ENCODE data around the gene DRC3. TPM values are rescaled to one million over a fixed set of nuclear protein-coding genes. Genes with fewer than 3 reads are reported as not detected.
"Not testable (repeated sequence)": the region's sequence is repeated elsewhere in the genome, so short reads cannot be mapped to it uniquely, and the experiment has no call there.

DRC3 gene
- total RNA-seq, 2 experiments from 2014 or later, result 0.40 to 0.64 TPM

DNA sequence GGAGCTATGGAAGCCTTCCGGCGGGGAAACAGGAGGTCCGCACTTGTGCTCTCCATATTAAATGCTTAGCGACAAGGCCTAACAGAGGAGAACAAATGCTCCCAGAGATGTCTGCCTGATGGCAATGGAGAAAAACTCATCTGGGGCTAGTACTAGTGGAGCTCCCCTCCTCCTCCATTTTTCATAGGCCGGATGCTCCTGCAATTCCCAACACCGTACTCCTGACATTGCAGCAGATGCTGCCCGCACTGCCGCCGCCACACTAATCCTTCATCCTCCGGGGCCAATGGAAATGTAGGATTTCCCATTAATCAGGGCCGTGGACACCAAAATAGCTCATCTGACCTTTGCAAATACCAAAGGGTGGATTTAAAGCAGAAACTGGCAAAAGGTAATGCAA, 27.9 kb upstream of the DRC3 start:
- Mint-ChIP-seq H3K4me1 (ENCODE audit: low read depth) (peaks cover 27% of the 10 kb centered on the region), H3K27me3 (ENCODE audit: low read depth) (no peaks in the 10 kb centered on the region), H3K27ac (no peak overlapping the region), H3K4me3 (no peak overlapping the region), H3K9me3 (no peaks in the 10 kb centered on the region), H3K36me3 (ENCODE audit: low read depth) (no peaks in the 10 kb centered on the region)
- intact Hi-C loops (cut with micrococcal nuclease), result no loop called here
- no peak for DNase-seq
- CTCF ChIA-PET, result interaction anchor here (1.1 to 1.8 kb wide), 2 partner anchors 12 to 15 kb away, joined by 6 to 8 read pairs; no protein-coding TSS in a partner anchor

DNA sequence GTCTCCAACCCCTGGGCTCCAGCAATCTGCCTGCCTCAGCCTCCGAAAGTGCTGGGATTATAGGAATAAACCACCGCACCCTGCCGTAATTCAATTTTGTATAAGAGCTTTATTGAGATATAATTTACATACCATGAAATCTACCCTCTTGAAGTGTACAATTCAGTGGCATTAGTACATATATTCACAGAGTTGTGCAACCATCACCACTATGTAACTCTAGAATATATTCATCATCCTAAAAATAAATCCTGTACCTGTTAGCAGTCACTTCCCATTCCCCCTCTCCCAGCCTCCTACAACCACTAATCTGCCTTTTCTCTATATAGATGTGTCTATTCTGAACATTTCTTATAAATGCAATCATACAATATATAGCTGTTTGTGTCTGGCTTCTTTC, 26.6 kb upstream of the DRC3 start:
- no peaks in the 10 kb centered on the region for H3K36me3 Mint-ChIP-seq (ENCODE audit: low read depth)
- no peak overlapping the region for H3K27ac Mint-ChIP-seq
- CTCF ChIA-PET, result interaction anchor here (1.3 to 1.5 kb wide), 2 partner anchors 27 to 55 kb away, joined by 4 to 6 read pairs; no protein-coding TSS in a partner anchor
- H3K4me1 Mint-ChIP-seq (ENCODE audit: low read depth), result peaks cover 27% of the 10 kb centered on the region
- H3K4me3 Mint-ChIP-seq, result no peak overlapping the region
- intact Hi-C loops (cut with micrococcal nuclease), result no loop called here
- H3K27me3 Mint-ChIP-seq (ENCODE audit: low read depth), result no peaks in the 10 kb centered on the region
- no peak for DNase-seq
- no peaks in the 10 kb centered on the region for H3K9me3 Mint-ChIP-seq

DNA sequence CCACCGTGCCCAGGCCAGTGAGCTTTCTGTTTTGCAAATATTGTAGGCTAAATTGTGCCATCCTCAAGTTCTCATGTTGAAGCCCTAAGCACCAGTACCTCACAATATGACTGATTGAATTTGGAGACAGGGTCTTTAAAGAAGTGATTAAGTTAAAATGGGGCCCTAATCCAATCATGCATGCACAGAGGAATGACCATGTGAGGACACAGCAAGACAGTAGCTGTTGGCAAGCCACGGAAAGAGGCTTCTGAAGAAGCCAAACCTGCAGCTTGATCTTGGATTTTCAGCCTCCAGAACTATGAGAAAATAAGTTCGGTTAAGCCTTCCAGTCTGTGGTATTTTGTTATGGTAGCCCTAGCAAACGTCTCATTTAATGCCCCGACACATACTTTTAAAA, 25.4 kb upstream of the DRC3 start:
- Mint-ChIP-seq H3K36me3 (ENCODE audit: low read depth) (no peaks in the 10 kb centered on the region), H3K27me3 (ENCODE audit: low read depth) (no peaks in the 10 kb centered on the region), H3K4me1 (ENCODE audit: low read depth) (peaks cover 29% of the 10 kb centered on the region), H3K4me3 (no peak overlapping the region), H3K9me3 (no peaks in the 10 kb centered on the region), H3K27ac (no peak overlapping the region)
- CTCF ChIA-PET, result interaction anchor here (0.7 to 1.5 kb wide), 4 partner anchors 28 to 100 kb away, joined by 3 to 6 read pairs (median 4); no protein-coding TSS in a partner anchor
- intact Hi-C loops (cut with micrococcal nuclease), result no loop called here
- DNase-seq, result no peak

DNA sequence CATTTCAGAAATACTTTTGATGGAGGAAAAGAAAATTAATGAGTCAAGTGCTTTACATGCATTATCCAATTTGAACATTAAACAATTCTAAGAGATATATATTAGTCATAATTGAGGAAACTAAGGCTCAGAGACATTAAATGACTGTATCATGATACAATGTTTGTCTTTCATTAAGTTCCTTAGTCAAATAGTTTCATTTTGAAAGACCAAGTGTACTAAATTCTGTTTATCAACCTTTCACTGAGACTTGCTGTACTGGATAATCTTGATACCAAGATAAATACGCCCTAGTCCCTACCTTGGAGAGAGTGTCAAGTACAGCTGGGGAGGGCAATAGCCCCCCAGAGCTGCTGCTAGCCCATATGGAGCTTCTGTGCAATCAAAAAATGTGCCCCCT, 24.7 kb upstream of the DRC3 start:
- H3K27ac Mint-ChIP-seq, result peak overlapping the region; percentile 50
- intact Hi-C loops (cut with micrococcal nuclease), result loop anchor here (1.0 kb wide), 1 partner anchor 10 kb away; no protein-coding TSS in a partner anchor
- H3K4me1 Mint-ChIP-seq (ENCODE audit: low read depth), result peaks cover 28% of the 10 kb centered on the region
- DNase-seq, result no peak
- no peaks in the 10 kb centered on the region for H3K9me3 Mint-ChIP-seq
- H3K4me3 Mint-ChIP-seq, result no peak overlapping the region
- CTCF ChIA-PET, result interaction anchor here (0.5 to 1.3 kb wide), 3 partner anchors 9 to 54 kb away, joined by 3 to 8 read pairs (median 3); partner anchors contain the start of gene DRC3
- no peaks in the 10 kb centered on the region for H3K36me3 Mint-ChIP-seq (ENCODE audit: low read depth)
- H3K27me3 Mint-ChIP-seq (ENCODE audit: low read depth), result no peaks in the 10 kb centered on the region

DNA sequence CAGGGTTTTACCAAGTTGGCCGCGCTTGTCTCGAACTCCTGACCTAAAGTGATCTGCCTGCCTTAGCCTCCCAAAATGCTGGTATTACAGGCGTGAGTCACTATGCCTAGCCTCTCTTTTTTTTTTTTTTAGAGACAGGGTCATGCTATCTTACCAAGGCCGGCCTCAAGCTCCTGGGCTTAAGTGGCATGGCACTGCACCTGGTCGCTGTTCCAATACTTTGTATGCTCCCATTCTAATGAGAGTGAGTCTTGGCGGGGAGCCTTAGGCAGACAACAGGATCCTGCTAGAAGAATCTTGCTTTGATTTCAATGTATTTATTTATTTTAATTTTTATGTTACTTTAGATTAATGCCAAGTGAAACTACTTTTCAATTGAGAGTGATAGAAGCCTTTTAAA, 22.3 kb upstream of the DRC3 start:
- H3K9me3 Mint-ChIP-seq, result no peaks in the 10 kb centered on the region

DNA sequence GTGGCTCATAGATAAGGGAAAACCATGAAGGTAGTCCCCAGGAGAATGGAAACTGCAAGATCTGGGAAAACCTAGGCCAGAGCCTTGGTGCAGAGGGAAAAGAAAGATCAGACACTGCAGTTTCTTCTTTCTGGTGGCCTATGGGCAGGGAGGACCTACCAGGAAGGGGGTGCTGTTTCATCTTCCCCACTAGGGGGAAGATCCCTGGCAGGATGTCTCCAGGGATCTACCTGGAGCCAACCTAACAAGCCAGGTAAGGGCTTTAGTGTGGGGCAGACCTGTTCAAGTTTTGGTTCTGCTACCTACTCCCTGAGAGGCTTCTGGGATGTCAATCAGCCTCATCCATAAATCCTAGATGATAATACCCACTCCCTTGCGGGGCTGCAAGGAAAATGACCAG, 21.9 kb upstream of the DRC3 start:
- CTCF ChIA-PET, result no interaction called here
- intact Hi-C loops (cut with micrococcal nuclease), result loop anchor here (10.0 kb wide), 1 partner anchor 314 kb away; the partner anchor contains the start of gene MIEF2
- Mint-ChIP-seq H3K27me3 (ENCODE audit: low read depth) (no peaks in the 10 kb centered on the region), H3K27ac (no peak overlapping the region), H3K36me3 (ENCODE audit: low read depth) (peaks cover 3% of the 10 kb centered on the region), H3K4me3 (no peak overlapping the region), H3K9me3 (no peaks in the 10 kb centered on the region), H3K4me1 (ENCODE audit: low read depth) (peaks cover 33% of the 10 kb centered on the region)
- no peak for DNase-seq

More for the DNA sequence above, 22.3 kb upstream of the DRC3 start:
- H3K27ac Mint-ChIP-seq, result no peak overlapping the region
- CTCF ChIA-PET, result no interaction called here
- no peak for DNase-seq
- H3K4me1 Mint-ChIP-seq (ENCODE audit: low read depth), result peaks cover 30% of the 10 kb centered on the region
- H3K36me3 Mint-ChIP-seq (ENCODE audit: low read depth), result peaks cover 2% of the 10 kb centered on the region
- H3K27me3 Mint-ChIP-seq (ENCODE audit: low read depth), result no peaks in the 10 kb centered on the region
- intact Hi-C loops (cut with micrococcal nuclease), result loop anchor here (10.0 kb wide), 1 partner anchor 314 kb away; the partner anchor contains the start of gene MIEF2
- no peak overlapping the region for H3K4me3 Mint-ChIP-seq

DNA sequence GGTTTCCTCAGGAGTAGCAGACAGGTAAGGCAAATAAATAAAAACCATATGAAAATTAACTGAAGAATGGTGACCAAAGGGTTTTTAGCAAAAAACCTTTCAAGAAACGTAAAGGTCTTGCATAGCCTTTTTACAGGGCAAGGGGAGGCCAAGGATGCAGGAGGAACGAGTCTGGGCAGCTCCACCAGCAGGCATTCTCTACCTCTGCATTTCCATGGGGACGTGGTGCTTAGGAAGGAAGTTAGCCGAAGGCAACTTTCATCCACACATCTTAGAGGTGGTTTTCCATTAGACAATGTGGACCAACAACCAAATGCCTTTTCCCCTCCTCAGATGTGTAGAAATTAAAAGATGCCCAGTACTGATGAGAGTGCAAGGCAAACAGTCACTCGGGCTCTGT, 21.1 kb upstream of the DRC3 start:
- CTCF ChIA-PET, result no interaction called here
- Mint-ChIP-seq H3K9me3 (no peaks in the 10 kb centered on the region), H3K27me3 (ENCODE audit: low read depth) (no peaks in the 10 kb centered on the region), H3K36me3 (ENCODE audit: low read depth) (peaks cover 5% of the 10 kb centered on the region), H3K4me3 (no peak overlapping the region), H3K4me1 (ENCODE audit: low read depth) (peaks cover 39% of the 10 kb centered on the region), H3K27ac (no peak overlapping the region)
- intact Hi-C loops (cut with micrococcal nuclease), result loop anchor here (10.0 kb wide), 1 partner anchor 313 kb away; the partner anchor contains the start of gene MIEF2
- DNase-seq, result no peak

DNA sequence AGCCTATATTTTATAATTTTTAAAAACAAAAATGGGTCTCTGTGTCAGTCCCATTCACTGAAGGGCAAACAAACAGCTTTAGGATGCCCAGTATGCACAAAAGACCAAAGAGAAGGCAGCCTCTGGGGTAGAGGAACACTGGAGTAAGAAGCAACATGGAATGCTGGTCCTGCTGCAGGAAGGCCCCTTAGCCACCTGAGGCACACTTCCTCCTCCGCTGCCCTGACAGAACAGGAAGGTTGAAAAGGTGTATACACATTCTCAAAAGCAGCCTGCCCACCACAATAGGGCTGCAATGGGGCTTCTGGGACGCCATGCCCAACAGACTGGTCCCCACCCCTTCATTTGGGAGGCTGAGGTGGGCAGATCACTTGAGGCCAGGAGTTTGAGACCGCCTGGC, 20.0 kb upstream of the DRC3 start:
- intact Hi-C loops (cut with micrococcal nuclease), result loop anchor here (10.0 kb wide), 1 partner anchor 312 kb away; the partner anchor contains the start of gene MIEF2
- DNase-seq, result no peak
- no peaks in the 10 kb centered on the region for H3K9me3 Mint-ChIP-seq
- H3K27ac Mint-ChIP-seq, result no peak overlapping the region
- no peaks in the 10 kb centered on the region for H3K27me3 Mint-ChIP-seq (ENCODE audit: low read depth)
- no peak overlapping the region for H3K4me3 Mint-ChIP-seq
- CTCF ChIA-PET, result interaction anchor here (1.0 kb wide), 1 partner anchor 33 kb away, joined by 3 read pairs; no protein-coding TSS in a partner anchor
- H3K36me3 Mint-ChIP-seq (ENCODE audit: low read depth), result peaks cover 5% of the 10 kb centered on the region
- peaks cover 41% of the 10 kb centered on the region for H3K4me1 Mint-ChIP-seq (ENCODE audit: low read depth)

DNA sequence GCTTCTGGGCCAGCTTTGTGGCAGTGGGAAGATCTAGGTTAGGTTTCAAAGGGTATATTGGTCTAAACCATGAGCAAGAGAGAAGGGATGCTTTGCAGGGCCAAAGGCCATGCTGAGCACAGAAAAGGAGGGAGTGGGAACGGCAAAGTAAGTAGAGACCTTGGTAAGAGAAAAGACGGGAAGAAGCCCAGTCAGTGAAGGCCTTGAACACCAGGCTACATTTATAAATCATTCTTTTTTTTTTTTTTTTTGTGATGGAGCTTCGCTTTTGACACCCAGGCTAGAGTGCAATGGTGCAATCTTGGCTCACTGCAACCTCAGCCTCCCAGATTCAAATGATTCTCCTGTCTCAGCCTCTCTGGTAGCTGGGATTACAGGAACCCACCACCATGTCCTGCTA, 18.6 kb upstream of the DRC3 start:
- peaks cover 5% of the 10 kb centered on the region for H3K36me3 Mint-ChIP-seq (ENCODE audit: low read depth)
- no peaks in the 10 kb centered on the region for H3K27me3 Mint-ChIP-seq (ENCODE audit: low read depth)
- H3K9me3 Mint-ChIP-seq, result no peaks in the 10 kb centered on the region
- intact Hi-C loops (cut with micrococcal nuclease), result loop anchor here (10.0 kb wide), 1 partner anchor 311 kb away; the partner anchor contains the start of gene MIEF2
- DNase-seq, result no peak
- no peak overlapping the region for H3K4me3 Mint-ChIP-seq
- peaks cover 46% of the 10 kb centered on the region for H3K4me1 Mint-ChIP-seq (ENCODE audit: low read depth)
- H3K27ac Mint-ChIP-seq, result no peak overlapping the region
- CTCF ChIA-PET, result no interaction called here

DNA sequence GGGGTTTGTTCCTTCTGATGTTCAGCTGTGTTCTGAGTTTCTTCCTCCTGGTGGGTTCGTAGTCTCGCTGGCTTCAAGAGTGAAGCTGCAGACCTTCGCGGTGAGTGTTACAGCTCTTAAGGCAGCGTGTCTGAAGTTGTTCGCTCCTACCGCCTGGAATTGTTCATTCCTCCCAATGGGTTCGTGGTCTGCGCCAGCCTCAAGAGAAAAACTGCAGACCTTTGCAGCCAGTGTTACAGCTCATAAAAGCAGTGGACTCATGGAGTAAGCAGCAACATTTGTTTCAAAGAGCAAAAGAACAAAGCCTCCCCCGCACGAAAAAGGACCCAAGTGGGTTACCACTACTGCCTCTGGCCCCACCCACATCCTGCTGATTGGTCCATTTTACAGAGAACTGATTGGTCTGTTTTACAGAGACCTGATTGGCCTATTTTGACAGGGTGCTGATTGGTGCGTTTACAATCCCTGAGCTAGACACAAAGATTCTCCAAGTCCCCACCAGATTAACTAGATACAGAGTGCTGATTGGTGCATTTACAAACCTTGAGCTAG, 16.8 kb upstream of the DRC3 start:
- not testable (repeated sequence) for H3K27me3 Mint-ChIP-seq (ENCODE audit: low read depth); H3K36me3 Mint-ChIP-seq (ENCODE audit: low read depth); H3K4me3 Mint-ChIP-seq; H3K9me3 Mint-ChIP-seq
- peak overlapping the region; percentile 39 for H3K27ac Mint-ChIP-seq
- intact Hi-C loops (cut with micrococcal nuclease), result loop anchor here (5.0 to 10.0 kb wide), 2 partner anchors 309 to 364 kb away; partner anchors contain the start of genes MIEF2 and PEMT
- DNase-seq, result peak; percentile 32
- H3K4me1 Mint-ChIP-seq (ENCODE audit: low read depth), result peaks cover 61% of the 10 kb centered on the region
- CTCF ChIA-PET, result interaction anchor here (0.7 to 1.5 kb wide), 3 partner anchors 12 to 79 kb away, joined by 4 to 6 read pairs (median 4); no protein-coding TSS in a partner anchor

DNA sequence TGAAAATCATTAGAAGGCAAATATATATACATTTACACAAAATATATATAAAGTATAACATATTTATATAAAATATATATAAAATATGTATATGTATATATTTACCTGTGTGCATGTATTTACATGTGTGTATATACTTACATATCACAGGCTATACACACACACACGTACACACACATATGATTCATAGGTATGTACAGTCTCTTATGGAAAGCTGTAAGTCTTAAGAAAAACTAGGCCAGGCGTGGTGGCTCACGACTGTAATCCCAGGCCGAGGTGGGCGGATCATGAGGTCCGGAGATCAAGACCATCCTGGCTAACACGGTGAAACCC, 15.1 kb upstream of the DRC3 start:
- CTCF ChIA-PET, result interaction anchor here (1.0 to 1.5 kb wide), 3 partner anchors 9 to 76 kb away, joined by 3 to 4 read pairs (median 3); no protein-coding TSS in a partner anchor
- DNase-seq, result no peak
- Mint-ChIP-seq H3K36me3 (ENCODE audit: low read depth) (peaks cover 7% of the 10 kb centered on the region), H3K4me3 (peak overlapping the region; percentile 15), H3K27me3 (ENCODE audit: low read depth) (no peaks in the 10 kb centered on the region), H3K4me1 (ENCODE audit: low read depth) (peaks cover 69% of the 10 kb centered on the region), H3K9me3 (no peaks in the 10 kb centered on the region), H3K27ac (peak overlapping the region; percentile 96)
- intact Hi-C loops (cut with micrococcal nuclease), result loop anchor here (5.0 to 10.0 kb wide), 2 partner anchors 307 to 365 kb away; partner anchors contain the start of genes MIEF2 and PEMT

DNA sequence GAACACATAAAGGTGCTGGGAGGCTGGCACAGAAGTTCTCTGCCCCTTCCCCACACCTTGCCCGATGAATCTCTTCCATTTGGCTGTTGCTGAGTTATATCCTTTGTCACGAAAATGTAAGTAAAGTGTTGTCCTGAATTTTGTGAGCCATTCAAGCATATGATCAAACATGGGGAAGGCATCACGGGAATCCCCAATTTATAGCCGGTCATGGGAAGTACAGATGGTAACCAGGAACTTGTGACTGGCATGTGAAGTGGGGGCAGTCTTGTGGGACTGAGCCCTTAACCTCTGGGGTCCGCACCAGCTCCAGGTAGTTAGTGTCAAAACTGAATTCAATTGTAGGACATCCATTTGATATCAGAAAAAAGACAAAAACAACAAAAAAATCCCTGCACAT, 13.7 kb upstream of the DRC3 start:
- Mint-ChIP-seq H3K4me3 (peak overlapping the region; percentile 74), H3K36me3 (ENCODE audit: low read depth) (peaks cover 7% of the 10 kb centered on the region), H3K27me3 (ENCODE audit: low read depth) (no peaks in the 10 kb centered on the region), H3K9me3 (no peaks in the 10 kb centered on the region), H3K27ac (peak overlapping the region; percentile 96), H3K4me1 (ENCODE audit: low read depth) (peaks cover 76% of the 10 kb centered on the region)
- CTCF ChIA-PET, result interaction anchor here (1.5 kb wide), 1 partner anchor 14 kb away, joined by 8 read pairs; no protein-coding TSS in a partner anchor
- intact Hi-C loops (cut with micrococcal nuclease), result loop anchor here (1.0 to 10.0 kb wide), 10 partner anchors 7 to 367 kb away; partner anchors contain the start of genes ALKBH5, ATPAF2, DRC3 and GID4
- no peak for DNase-seq

All from activated naive CD4-positive, alpha-beta T cell treated with anti-CD3 and anti-CD28 coated beads for 36 hours (primary cell).